ENCODE results near the gene LDLRAD4. TPM values are rescaled to one million over a fixed set of nuclear protein-coding genes. Genes with fewer than 3 reads are reported as not detected.

LDLRAD4 gene
- polyA plus RNA-seq, 1 of the 3 experiments (the other 2 are of a cell fraction): 0.16 TPM

DNA sequence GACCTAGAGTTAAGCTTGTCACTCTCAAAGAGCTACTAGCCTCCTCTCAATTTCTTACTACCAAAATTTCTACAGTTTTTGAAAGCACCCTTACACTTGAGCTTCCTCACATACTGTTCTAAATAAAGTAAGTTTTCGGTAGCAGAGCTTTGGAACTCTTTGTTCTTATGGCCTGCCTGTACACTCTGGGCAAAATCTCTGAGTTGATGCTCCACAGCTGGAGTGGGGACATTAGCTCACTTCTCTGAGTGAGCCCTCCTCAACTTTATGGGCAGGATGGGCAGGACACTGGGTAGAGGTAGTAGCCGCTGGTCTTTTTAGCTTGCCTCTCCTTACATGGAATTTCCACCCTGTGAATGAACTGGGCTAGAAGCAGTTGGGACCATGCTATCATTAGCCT lies 380.0 kb downstream of the LDLRAD4 start:
- DNase-seq: no peak
- Histone ChIP-seq H3K36me3 (replicated peaks in 1 of 2; ENCODE audit: control insufficient read depth in 1 of 2, insufficient read depth in 2 of 2, low read length in 1 of 2) (no peaks in the 10 kb centered on the region), H3K4me1 (ENCODE audit: control insufficient read depth in 1 of 2, insufficient read depth in 2 of 2, low read depth in 1 of 2, low read length in 1 of 2) (peaks cover 0 to 3% of the 10 kb centered on the region in 2 experiments; a peak in 1 of 4 replicates), H3K9me3 (peaks cover 17% of the 10 kb centered on the region; the same call in 1 of the 2 replicates), H2AFZ (ENCODE audit: low read depth) (no peak overlapping the region), H3K4me3 (ENCODE audit: low read depth in 2 of 2, low read length in 1 of 2) (no peak overlapping the region), H3F3A (replicated peaks; ENCODE audit: insufficient read depth) (peaks cover 6% of the 10 kb centered on the region), H3K79me2 (ENCODE audit: insufficient read depth) (no peaks in the 10 kb centered on the region), H4K20me1 (ENCODE audit: insufficient read depth) (no peaks in the 10 kb centered on the region), H3K9me2 (no peaks in the 10 kb centered on the region), H3K9ac (no peak overlapping the region), H3K4me2 (no peak overlapping the region), H3K27ac (ENCODE audit: low read depth in 2 of 2, low read length in 1 of 2) (no peak overlapping the region), H3K27me3 (ENCODE audit: insufficient read depth) (no peaks in the 10 kb centered on the region)
- TF ChIP-seq, protein P1, sequence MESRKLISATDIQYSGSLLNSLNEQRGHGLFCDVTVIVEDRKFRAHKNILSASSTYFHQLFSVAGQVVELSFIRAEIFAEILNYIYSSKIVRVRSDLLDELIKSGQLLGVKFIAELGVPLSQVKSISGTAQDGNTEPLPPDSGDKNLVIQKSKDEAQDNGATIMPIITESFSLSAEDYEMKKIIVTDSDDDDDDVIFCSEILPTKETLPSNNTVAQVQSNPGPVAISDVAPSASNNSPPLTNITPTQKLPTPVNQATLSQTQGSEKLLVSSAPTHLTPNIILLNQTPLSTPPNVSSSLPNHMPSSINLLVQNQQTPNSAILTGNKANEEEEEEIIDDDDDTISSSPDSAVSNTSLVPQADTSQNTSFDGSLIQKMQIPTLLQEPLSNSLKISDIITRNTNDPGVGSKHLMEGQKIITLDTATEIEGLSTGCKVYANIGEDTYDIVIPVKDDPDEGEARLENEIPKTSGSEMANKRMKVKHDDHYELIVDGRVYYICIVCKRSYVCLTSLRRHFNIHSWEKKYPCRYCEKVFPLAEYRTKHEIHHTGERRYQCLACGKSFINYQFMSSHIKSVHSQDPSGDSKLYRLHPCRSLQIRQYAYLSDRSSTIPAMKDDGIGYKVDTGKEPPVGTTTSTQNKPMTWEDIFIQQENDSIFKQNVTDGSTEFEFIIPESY (IDR thresholded peaks at IDR 0.05; ENCODE audit: borderline replicate concordance, low read depth): no peak
- no peak for TF ChIP-seq FOXJ3 (CRISPR knock-in tag; IDR thresholded peaks at IDR 0.05)
- TF ChIP-seq MXI1 (IDR thresholded peaks at IDR 0.05; ENCODE audit: low read depth, low read length): no peak
- TF ChIP-seq RAD21 (IDR thresholded peaks at IDR 0.05; ENCODE audit: low read length): no peak
- no peak for TF ChIP-seq GABPA (IDR thresholded peaks at IDR 0.05; ENCODE audit: low read depth)
- no peak for TF ChIP-seq YY1 (IDR thresholded peaks at IDR 0.05; ENCODE audit: low read depth)
- TF ChIP-seq, protein P2, sequence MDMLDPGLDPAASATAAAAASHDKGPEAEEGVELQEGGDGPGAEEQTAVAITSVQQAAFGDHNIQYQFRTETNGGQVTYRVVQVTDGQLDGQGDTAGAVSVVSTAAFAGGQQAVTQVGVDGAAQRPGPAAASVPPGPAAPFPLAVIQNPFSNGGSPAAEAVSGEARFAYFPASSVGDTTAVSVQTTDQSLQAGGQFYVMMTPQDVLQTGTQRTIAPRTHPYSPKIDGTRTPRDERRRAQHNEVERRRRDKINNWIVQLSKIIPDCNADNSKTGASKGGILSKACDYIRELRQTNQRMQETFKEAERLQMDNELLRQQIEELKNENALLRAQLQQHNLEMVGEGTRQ (IDR thresholded peaks at IDR 0.05; ENCODE audit: borderline replicate concordance, low read depth, low read length): no peak
- TF ChIP-seq NFIC (IDR thresholded peaks at IDR 0.05; ENCODE audit: borderline replicate concordance): no peak
- no peak for TF ChIP-seq SIN3A (IDR thresholded peaks at IDR 0.05; ENCODE audit: borderline replicate concordance, low read depth, low read length)
- no peak for TF ChIP-seq EZH2phosphoT487 (IDR thresholded peaks at IDR 0.05; ENCODE audit: borderline replicate concordance, low read depth)
- no peak for TF ChIP-seq JUND (IDR thresholded peaks at IDR 0.05)
- TF ChIP-seq, protein P3, sequence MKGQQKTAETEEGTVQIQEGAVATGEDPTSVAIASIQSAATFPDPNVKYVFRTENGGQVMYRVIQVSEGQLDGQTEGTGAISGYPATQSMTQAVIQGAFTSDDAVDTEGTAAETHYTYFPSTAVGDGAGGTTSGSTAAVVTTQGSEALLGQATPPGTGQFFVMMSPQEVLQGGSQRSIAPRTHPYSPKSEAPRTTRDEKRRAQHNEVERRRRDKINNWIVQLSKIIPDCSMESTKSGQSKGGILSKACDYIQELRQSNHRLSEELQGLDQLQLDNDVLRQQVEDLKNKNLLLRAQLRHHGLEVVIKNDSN (IDR thresholded peaks at IDR 0.05; ENCODE audit: borderline replicate concordance, low read depth): no peak
- no peak for TF ChIP-seq RXRA (IDR thresholded peaks at IDR 0.05; ENCODE audit: borderline replicate concordance, low read depth)
- TF ChIP-seq, protein P4, sequence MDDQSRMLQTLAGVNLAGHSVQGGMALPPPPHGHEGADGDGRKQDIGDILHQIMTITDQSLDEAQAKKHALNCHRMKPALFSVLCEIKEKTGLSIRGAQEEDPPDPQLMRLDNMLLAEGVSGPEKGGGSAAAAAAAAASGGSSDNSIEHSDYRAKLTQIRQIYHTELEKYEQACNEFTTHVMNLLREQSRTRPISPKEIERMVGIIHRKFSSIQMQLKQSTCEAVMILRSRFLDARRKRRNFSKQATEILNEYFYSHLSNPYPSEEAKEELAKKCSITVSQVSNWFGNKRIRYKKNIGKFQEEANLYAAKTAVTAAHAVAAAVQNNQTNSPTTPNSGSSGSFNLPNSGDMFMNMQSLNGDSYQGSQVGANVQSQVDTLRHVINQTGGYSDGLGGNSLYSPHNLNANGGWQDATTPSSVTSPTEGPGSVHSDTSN (IDR thresholded peaks at IDR 0.05): no peak
- TF ChIP-seq MEF2A (IDR thresholded peaks at IDR 0.05; ENCODE audit: borderline replicate concordance, low read depth): no peak
- TF ChIP-seq, protein P5, sequence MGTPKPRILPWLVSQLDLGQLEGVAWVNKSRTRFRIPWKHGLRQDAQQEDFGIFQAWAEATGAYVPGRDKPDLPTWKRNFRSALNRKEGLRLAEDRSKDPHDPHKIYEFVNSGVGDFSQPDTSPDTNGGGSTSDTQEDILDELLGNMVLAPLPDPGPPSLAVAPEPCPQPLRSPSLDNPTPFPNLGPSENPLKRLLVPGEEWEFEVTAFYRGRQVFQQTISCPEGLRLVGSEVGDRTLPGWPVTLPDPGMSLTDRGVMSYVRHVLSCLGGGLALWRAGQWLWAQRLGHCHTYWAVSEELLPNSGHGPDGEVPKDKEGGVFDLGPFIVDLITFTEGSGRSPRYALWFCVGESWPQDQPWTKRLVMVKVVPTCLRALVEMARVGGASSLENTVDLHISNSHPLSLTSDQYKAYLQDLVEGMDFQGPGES (IDR thresholded peaks at IDR 0.05; ENCODE audit: low read depth, low read length): no peak
- ChIA-PET POLR2A (no interaction called here), CTCF (interaction anchor here (1.1 kb wide), 1 partner anchor 41 kb away, joined by 3 read pairs; no protein-coding TSS in a partner anchor)
- WGBS (ENCODE audit: low lambda C conversion rate): 63% methylated on average over 1 of the region's 2 CpGs

All from SK-N-SH (cell line).